Islet precursor cell (in vitro differentiated cells): ENCODE results near the gene L1CAM.
A peak's percentile ranks its signal among the peaks of the same experiment; 100 is the strongest.

Experiments used
- DNase-seq: peaks from one replicate; pipeline ENCODE4 v3.0.0-alpha.2; 2018

L1CAM gene

GRCh38 chrX:153861733-153862310 lies 24.2 kb downstream of the L1CAM start:
- DNase-seq: no peak

GRCh38 chrX:153861151-153861550 lies 24.8 kb downstream of the L1CAM start:
- no peak for DNase-seq

GRCh38 chrX:153857348-153857903 lies 28.5 kb downstream of the L1CAM start:
- DNase-seq: no peak

- no peak for DNase-seq
Measured at GRCh38 chrX:153854702-153855101, 31.3 kb downstream of the L1CAM start.

GRCh38 chrX:153853902-153854267 lies 32.1 kb downstream of the L1CAM start:
- no peak for DNase-seq

- DNase-seq: no peak
Measured at GRCh38 chrX:153853180-153853901, 32.6 kb downstream of the L1CAM start.

- peak; percentile 4 for DNase-seq
Measured at GRCh38 chrX:153851981-153852380, 34.0 kb downstream of the L1CAM start.

GRCh38 chrX:153848325-153848724 lies 37.6 kb downstream of the L1CAM start:
- DNase-seq: no peak

GRCh38 chrX:153845842-153846241 lies 40.1 kb downstream of the L1CAM start:
- no peak for DNase-seq

- DNase-seq: no peak
Measured at GRCh38 chrX:153845195-153845594, 40.8 kb downstream of the L1CAM start.

- DNase-seq: no peak
Measured at GRCh38 chrX:153844509-153845082, 41.4 kb downstream of the L1CAM start.

GRCh38 chrX:153836921-153837320 lies 49.1 kb downstream of the L1CAM start:
- no peak for DNase-seq

GRCh38 chrX:153832728-153833127 lies 53.2 kb downstream of the L1CAM start:
- DNase-seq: peak; percentile 56

- DNase-seq: no peak
Measured at GRCh38 chrX:153831429-153832150, 54.4 kb downstream of the L1CAM start.

- no peak for DNase-seq
Measured at GRCh38 chrX:153830640-153831428, 55.1 kb downstream of the L1CAM start.

- peak; percentile 54 for DNase-seq
Measured at GRCh38 chrX:153829799-153830639, 56.0 kb downstream of the L1CAM start, which contains the start of gene PDZD4. Gene PDZD4 (minus strand): TSS chrX:153830544. CDS start chrX:153830298, 246 bp downstream.

- no peak for DNase-seq
Measured at GRCh38 chrX:153829549-153829798, 56.5 kb downstream of the L1CAM start.

- DNase-seq: peak; percentile 77
Measured at GRCh38 chrX:153828723-153829548, 57.0 kb downstream of the L1CAM start.

GRCh38 chrX:153828308-153828707 lies 57.7 kb downstream of the L1CAM start:
- no peak for DNase-seq

- DNase-seq: no peak
Measured at GRCh38 chrX:153827903-153828302, 58.1 kb downstream of the L1CAM start.

- no peak for DNase-seq
Measured at GRCh38 chrX:153827016-153827415, 59.0 kb downstream of the L1CAM start.
